Activated T-helper 17 cell treated with anti-CD3 and anti-CD28 coated beads, Interleukin-2, amount 50 U/mL, for 72 hours (primary cell): ENCODE measurements around the gene C17orf78. TPM values are rescaled to one million over a fixed set of nuclear protein-coding genes. Genes with fewer than 3 reads are reported as not detected.
"Not testable (repeated sequence)": the region's sequence is repeated elsewhere in the genome, so short reads cannot be mapped to it uniquely, and the experiment has no call there.

Source experiments
- ATAC-seq: fragments of 150-1000 bp; cut with Tn5 transposase; replicated peaks from 2 replicates; pipeline ENCODE4 v1.10.0; 2021; ENCODE audit warnings: mild to moderate bottlenecking, moderate library complexity
- H3K27ac Mint-ChIP-seq: one replicate; pipeline ENCODE4 v1.8.0; 2022; ENCODE audit warnings: mixed read lengths
- H3K27me3 Mint-ChIP-seq: one replicate; pipeline ENCODE4 v1.8.0; 2022; ENCODE audit warnings: mixed read lengths
- H3K36me3 Mint-ChIP-seq: one replicate; pipeline ENCODE4 v1.8.0; 2022; ENCODE audit warnings: low read depth, mild to moderate bottlenecking, mixed read lengths
- H3K4me1 Mint-ChIP-seq: one replicate; pipeline ENCODE4 v1.8.0; 2022; ENCODE audit warnings: mixed read lengths
- H3K4me3 Mint-ChIP-seq: one replicate; pipeline ENCODE4 v1.8.0; 2022; ENCODE audit warnings: mild to moderate bottlenecking, mixed read lengths
- H3K9me3 Mint-ChIP-seq: one replicate; pipeline ENCODE4 v1.8.0; 2022; ENCODE audit warnings: mixed read lengths
- total RNA-seq, 2 donors: library from RNA; stranded (reverse); gene quantifications; one replicate each; pipeline ENCODE4 v1.2.3, GENCODE V29; 2022

Gene C17orf78
- total RNA-seq = not detected

DNA sequence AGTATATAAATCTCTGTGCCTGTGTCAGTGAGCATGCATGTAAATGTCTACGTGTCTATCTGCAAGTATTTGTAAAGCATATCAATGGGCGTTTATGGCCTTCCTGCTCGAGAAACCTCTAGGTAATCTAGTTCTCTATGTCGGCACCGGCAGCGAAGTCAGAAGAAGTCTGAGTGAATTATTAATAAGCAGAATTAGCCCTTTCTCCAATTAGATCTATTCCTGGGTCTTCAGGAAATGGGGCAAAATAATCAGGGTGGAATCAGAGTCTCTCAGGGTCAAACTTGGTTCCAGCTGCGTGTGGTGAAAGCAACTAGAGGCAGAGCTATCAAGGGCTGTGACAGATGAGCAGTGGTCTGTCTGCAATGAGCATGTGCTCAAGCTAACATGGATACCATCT is at the start of gene C17orf78:
TSS of gene C17orf78 (plus strand) at position 280 of the 400 bp plus-strand sequence. CDS start at position 388, 108 bp downstream.
- no peaks in the 10 kb centered on the region for H3K27me3 Mint-ChIP-seq
- H3K9me3 Mint-ChIP-seq = no peaks in the 10 kb centered on the region
- no peak within 1 kb of the TSS for H3K27ac Mint-ChIP-seq
- ATAC-seq = no peak
- H3K4me3 Mint-ChIP-seq = no peak within 1 kb of the TSS
- no peaks in the 10 kb centered on the region for H3K36me3 Mint-ChIP-seq
- H3K4me1 Mint-ChIP-seq = no peaks in the 10 kb centered on the region

- Mint-ChIP-seq H3K9me3 (no peaks in the 10 kb centered on the region), H3K36me3 (peaks cover 59% of the 10 kb centered on the region), H3K27me3 (no peaks in the 10 kb centered on the region), H3K4me3 (no peak overlapping the region), H3K4me1 (no peaks in the 10 kb centered on the region), H3K27ac (no peak overlapping the region)
- no peak for ATAC-seq
Measured at GRCh38 chr17:37327341-37328090, 48.3 kb upstream of the C17orf78 start.

- no peak for ATAC-seq
- Mint-ChIP-seq H3K9me3 (no peaks in the 10 kb centered on the region), H3K27me3 (no peaks in the 10 kb centered on the region), H3K4me3 (no peak overlapping the region), H3K27ac (no peak overlapping the region), H3K36me3 (peaks cover 29% of the 10 kb centered on the region), H3K4me1 (no peaks in the 10 kb centered on the region)
Measured at GRCh38 chr17:37338847-37339246, 36.9 kb upstream of the C17orf78 start.

DNA sequence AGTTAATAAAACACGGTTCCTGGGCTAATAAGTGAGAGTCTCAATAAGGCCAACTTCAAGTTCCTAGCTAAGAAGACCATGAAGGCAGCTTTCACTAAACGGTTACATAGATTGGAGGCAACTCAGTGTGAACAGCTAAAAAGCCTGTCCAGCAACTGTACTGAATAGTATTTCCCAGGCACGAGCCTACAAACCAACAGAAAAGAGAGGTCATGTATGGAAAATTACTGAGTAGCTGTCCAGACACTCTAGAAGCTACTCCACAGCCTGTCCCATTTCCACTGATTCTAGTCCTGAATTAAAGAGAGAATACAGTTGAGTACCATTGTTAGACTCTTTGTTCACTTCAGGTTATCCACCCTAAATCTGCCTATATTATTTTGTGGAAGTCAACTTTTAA is 36.5 kb upstream of the C17orf78 start:
- no peak overlapping the region for H3K27ac Mint-ChIP-seq
- H3K36me3 Mint-ChIP-seq = peaks cover 29% of the 10 kb centered on the region
- no peak for ATAC-seq
- H3K4me1 Mint-ChIP-seq = peaks cover under 1% of the 10 kb centered on the region
- H3K27me3 Mint-ChIP-seq = no peaks in the 10 kb centered on the region
- H3K9me3 Mint-ChIP-seq = no peaks in the 10 kb centered on the region
- H3K4me3 Mint-ChIP-seq = no peak overlapping the region

DNA sequence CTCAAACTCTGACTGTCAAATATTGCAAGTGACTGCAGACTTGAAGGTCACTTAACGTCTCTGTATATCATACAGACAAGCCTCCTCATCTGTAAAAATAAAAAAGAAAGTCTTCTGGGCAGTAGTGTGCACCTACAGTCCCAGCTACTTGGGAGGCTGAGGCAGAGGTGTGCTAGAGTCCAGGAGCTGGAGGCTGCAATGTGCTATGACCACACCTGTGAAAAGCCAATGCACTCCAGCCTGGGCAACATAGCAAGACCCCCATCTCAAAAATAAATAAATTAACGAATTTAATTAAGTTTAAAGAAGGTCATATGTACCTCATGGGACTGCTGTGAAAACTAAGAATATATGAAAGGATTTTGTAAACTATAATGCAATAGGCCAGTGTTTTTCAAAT is 35.0 kb upstream of the C17orf78 start:
- Mint-ChIP-seq H3K4me3 (no peak overlapping the region), H3K27ac (no peak overlapping the region), H3K36me3 (peaks cover 41% of the 10 kb centered on the region), H3K4me1 (peaks cover 9% of the 10 kb centered on the region), H3K9me3 (no peaks in the 10 kb centered on the region), H3K27me3 (no peaks in the 10 kb centered on the region)
- ATAC-seq = no peak

DNA sequence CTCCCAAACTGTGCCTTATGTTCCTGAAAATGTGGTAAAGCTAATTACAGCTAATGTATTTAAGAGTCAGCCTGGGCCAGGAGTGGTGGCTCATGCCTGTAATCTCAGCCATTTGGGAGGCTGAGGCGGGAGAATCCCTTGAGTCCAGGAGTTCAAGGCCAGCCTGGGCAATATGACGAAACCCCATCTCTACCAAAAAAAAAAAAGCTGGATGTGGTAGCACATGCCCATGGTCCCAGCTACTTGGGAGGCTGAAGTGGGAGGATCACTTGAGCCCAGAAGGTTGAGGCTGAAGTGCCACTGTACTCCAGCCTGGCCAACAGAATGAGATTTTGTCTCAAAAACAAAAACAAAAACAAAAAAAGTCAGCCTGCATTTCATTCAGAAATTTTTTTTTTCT is 33.2 kb upstream of the C17orf78 start:
- Mint-ChIP-seq H3K27ac (no peak overlapping the region), H3K9me3 (no peaks in the 10 kb centered on the region), H3K36me3 (peaks cover 44% of the 10 kb centered on the region), H3K4me3 (no peak overlapping the region), H3K4me1 (peaks cover 14% of the 10 kb centered on the region), H3K27me3 (no peaks in the 10 kb centered on the region)
- ATAC-seq = no peak

GRCh38 chr17:37344519-37344918 is 31.3 kb upstream of the C17orf78 start:
- H3K36me3 Mint-ChIP-seq = peaks cover 30% of the 10 kb centered on the region
- peaks cover 14% of the 10 kb centered on the region for H3K4me1 Mint-ChIP-seq
- ATAC-seq = peak; percentile 93
- no peaks in the 10 kb centered on the region for H3K27me3 Mint-ChIP-seq
- H3K9me3 Mint-ChIP-seq = no peaks in the 10 kb centered on the region
- peak overlapping the region; percentile 28 for H3K4me3 Mint-ChIP-seq
- H3K27ac Mint-ChIP-seq = peak overlapping the region; percentile 66

- H3K4me3 Mint-ChIP-seq, H3K27me3 Mint-ChIP-seq, H3K27ac Mint-ChIP-seq, H3K9me3 Mint-ChIP-seq, ATAC-seq: not testable (repeated sequence)
- peaks cover 21% of the 10 kb centered on the region for H3K36me3 Mint-ChIP-seq
- peaks cover 14% of the 10 kb centered on the region for H3K4me1 Mint-ChIP-seq
Measured at GRCh38 chr17:37346863-37347402, 28.9 kb upstream of the C17orf78 start.

DNA sequence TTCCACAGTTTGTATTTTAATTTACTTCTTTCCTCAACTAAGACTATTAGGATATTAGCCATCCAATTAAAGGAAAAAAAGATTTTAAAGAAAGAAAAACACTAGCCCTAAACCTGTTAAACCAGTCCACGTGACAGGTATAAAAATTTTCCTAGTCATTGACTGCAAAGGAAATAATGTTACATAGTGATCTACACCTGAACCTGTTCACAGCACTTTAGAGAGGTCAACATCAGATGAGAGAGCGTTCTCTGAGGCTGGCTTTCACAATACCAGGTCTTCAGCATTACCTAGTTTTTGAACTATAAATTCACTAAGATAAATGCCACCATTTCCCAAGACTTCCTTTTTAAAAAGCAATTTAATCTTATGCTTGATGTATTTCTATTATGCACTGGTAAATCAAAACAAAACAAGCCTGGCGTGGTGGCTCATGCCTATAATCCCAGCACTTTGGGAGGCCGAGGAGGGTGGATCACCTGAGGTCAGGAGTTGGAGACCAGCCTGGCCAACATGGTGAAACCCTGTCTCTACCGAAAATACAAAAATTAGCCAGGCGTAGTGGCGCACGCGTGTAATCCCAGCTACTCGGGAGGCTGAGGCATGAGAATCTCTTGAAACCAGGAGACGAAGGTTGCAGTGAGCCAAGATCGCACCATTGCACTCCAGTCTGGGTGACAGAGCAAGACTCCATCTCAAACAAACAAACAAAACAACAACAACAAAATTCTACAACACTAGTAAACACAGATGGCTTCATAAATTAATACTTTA is 18.8 kb upstream of the C17orf78 start:
- Mint-ChIP-seq H3K4me1 (peaks cover 10% of the 10 kb centered on the region), H3K4me3 (peak overlapping the region; percentile 93), H3K36me3 (peaks cover 14% of the 10 kb centered on the region)
- H3K27ac Mint-ChIP-seq, ATAC-seq, H3K9me3 Mint-ChIP-seq, H3K27me3 Mint-ChIP-seq: not testable (repeated sequence)

GRCh38 chr17:37358098-37358829 is 17.5 kb upstream of the C17orf78 start:
- Mint-ChIP-seq H3K36me3 (peaks cover 5% of the 10 kb centered on the region), H3K4me1 (peaks cover 10% of the 10 kb centered on the region), H3K27ac (peak overlapping the region; percentile 84), H3K4me3 (peak overlapping the region; percentile 93), H3K27me3 (no peaks in the 10 kb centered on the region), H3K9me3 (no peaks in the 10 kb centered on the region)
- ATAC-seq = peak; percentile 13

- no peaks in the 10 kb centered on the region for H3K27me3 Mint-ChIP-seq
- H3K4me1 Mint-ChIP-seq = peaks cover 10% of the 10 kb centered on the region
- ATAC-seq = peak; percentile 96
- H3K9me3 Mint-ChIP-seq = no peaks in the 10 kb centered on the region
- H3K4me3 Mint-ChIP-seq = peak overlapping the region; percentile 93
- peaks cover under 1% of the 10 kb centered on the region for H3K36me3 Mint-ChIP-seq
- H3K27ac Mint-ChIP-seq = peak overlapping the region; percentile 84
Measured at GRCh38 chr17:37358830-37359681, 16.7 kb upstream of the C17orf78 start.

DNA sequence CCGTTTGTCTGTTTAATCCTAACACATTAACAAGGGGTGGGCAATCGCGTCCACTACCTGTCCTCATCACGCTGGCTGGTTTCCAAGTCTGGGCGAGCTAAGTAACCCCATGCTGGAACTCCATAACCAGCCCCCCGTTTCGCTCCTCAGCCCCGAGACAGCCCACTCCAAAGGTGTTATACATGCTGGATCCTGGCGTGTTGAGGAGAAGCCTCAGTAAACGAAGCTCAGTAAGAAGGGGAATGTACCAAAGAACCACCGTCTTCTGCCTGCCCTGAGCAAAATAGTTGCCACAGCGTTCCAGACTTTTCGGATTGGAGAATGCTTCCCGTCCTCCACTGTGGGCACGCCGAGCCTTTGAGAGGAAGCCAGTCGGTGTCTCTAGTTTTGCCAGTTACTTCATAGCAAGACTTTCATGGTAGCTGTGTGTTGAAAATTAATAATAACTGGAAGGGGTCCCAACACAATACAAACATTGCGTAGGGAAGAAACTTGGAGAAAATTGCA is 16.1 kb upstream of the C17orf78 start:
- Mint-ChIP-seq H3K4me1 (peaks cover 10% of the 10 kb centered on the region), H3K9me3 (no peaks in the 10 kb centered on the region), H3K36me3 (no peaks in the 10 kb centered on the region), H3K4me3 (peak overlapping the region; percentile 93), H3K27ac (peak overlapping the region; percentile 47), H3K27me3 (no peaks in the 10 kb centered on the region)
- no peak for ATAC-seq

GRCh38 chr17:37360632-37361031 is 15.2 kb upstream of the C17orf78 start:
- Mint-ChIP-seq H3K9me3 (no peaks in the 10 kb centered on the region), H3K4me1 (peaks cover 10% of the 10 kb centered on the region), H3K4me3 (no peak overlapping the region), H3K27ac (no peak overlapping the region), H3K36me3 (no peaks in the 10 kb centered on the region), H3K27me3 (no peaks in the 10 kb centered on the region)
- ATAC-seq = no peak
